NCI-H146 treated with DMSO at 0.1 percent for 48 hours (cell line): ENCODE measurements around the gene ZNF17.
"Not testable (repeated sequence)": the region's sequence is repeated elsewhere in the genome, so short reads cannot be mapped to it uniquely, and the experiment has no call there.

Source experiments
- DNase-seq: peaks from one replicate; lab custom pipeline; 2025; ENCODE audit not compliant: unreplicated experiment; lab: John Stamatoyannopoulos, UW

The ZNF17 gene

DNA sequence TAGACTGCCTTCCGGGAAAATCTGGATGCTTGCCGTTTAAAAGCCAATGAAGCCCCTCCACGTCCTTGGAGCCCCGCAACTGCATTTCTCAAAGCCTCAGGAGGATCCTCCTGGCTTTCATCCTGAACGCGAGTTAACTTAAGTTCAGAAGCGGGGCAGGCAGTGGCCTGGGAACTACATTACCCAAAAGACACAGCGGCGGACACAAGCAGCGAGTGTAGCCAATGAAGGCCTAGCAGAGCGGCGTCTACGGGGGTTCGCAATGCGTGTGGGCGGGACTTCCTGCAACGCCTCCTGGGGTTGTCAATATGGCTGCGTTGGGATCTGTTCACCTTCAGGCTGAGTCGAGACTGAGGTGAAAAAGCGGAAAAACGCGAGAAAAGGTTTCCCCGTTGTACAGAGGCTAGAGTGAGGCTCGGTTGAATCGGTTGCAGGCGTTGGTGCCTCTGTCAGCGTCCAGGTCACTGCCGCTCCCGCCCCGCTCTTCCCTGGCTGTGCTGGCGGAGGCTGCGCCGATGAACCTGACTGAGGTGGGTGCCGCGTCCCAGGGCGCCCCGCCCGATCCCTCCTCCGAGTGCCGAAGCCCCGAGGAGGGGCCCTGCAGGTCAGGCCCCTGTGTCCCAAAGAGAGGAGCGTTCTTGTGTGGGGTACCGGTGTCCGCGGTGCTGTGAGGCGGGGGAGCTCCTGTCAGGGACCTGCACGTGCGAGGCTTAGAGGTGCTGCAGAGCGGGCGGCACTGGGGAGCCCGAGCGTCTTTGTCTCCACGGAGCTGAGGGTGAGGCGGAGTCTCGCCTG, at the start of gene ZNF17:
ZNF17 (plus strand) TSS at position 285 of the 795 bp plus-strand sequence. CDS start 2,455 bp downstream, outside the sequence.
- DNase-seq = peak; percentile 88

DNA sequence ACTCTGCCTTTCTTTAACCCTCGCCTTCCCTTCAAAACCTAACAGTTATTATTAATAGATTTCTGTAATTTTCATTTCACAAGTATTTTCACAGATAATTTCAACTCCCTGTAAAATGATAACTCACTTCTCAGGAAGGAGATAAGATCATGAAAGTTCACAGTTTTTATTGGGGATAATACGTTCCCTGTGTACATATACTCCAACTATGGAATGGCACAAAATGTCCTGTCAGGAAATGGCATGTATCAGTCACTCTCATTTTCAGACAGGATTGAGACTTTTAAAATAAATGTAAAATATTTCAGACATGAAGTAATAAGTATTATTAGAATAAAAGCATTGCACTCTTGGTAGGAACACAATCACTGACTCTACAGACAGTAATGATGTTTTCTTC, 48.5 kb upstream of the ZNF17 start:
- DNase-seq = no peak

DNA sequence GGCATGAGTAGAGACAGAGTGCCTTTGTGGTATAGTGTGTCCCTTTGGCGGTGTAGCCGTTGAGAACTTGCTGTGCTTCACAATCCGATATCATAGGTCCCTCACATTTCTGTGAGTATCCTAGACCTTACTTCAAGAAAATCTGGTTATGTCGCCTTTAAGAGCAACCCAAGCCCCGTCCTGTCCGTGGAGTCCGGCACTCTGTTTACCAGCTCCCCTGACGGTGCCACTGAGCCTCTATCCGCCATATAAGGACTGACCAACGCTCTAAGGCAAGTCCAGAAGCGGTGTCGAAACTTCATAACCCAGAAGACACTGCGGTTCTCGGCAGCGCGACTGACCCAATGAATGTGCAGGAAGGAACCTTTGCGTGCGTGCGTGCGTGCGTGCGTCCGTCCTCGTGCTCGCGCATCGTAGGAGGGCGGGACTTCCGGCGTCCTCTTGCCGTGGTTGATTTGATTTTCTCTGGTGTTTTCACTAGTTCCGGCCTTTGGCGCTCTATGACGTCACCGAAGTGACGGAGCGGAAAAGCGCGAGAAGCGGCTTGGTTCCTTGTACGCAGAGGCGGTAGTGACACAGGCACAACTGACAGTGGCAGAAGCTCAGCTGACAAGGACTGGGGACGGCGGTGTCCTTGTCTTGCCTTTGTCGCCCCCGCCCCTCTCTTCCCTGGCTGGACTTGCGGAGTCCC, 47.8 kb upstream of the ZNF17 start, which contains the start of the genes TRAPPC2B and ZNF547:
TRAPPC2B (plus strand) TSS at position 555 of the 691 bp plus-strand sequence. CDS start 1,283 bp downstream, outside the sequence.
ZNF547 (plus strand) TSS at position 555 of the 691 bp plus-strand sequence. CDS start 5,005 bp downstream, outside the sequence.
- DNase-seq = peak; percentile 97

DNA sequence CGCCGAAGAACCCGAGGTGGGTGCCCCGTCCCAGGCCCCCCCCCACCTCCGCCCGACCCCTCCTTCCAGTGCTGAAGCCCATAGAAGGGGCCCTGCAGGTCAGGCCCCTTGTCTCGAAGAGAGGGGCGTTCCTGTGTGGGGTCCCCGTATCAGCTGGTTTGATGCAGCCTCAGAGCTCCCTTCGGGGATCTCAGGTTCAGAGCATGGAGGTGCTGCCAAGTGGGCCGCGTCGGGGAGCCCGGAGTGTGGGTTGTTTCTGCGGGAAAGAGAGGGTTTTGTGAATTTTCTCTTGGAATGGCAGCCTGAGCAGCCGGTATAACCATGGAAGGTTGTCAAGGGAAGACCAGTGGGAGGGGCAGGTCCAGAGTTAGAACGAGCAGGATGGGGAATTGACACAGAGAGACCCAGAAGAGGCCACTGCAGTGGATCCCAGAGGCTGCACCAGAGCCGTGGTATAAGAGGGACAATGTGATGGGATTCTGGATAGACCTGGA, 47.2 kb upstream of the ZNF17 start:
- DNase-seq = no peak

DNA sequence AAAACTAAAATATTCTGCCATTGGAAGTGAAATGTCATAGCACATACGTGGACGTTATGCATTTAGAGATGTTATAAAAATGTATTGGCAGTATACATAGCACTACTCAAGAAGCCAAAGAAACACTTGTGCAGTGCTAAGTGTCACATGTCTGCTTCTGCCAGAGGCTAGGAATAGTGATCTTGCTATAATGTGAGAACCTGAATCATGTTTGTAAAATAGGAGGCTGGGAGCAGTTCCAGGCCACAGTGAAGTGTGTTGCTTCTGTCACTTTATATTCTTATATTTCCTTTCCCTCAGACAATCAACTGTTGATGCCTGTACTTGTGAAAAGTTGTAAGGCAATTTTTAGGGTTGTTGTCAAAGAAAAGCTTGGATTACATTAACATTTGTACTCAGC, 44.2 kb upstream of the ZNF17 start:
- DNase-seq = no peak

DNA sequence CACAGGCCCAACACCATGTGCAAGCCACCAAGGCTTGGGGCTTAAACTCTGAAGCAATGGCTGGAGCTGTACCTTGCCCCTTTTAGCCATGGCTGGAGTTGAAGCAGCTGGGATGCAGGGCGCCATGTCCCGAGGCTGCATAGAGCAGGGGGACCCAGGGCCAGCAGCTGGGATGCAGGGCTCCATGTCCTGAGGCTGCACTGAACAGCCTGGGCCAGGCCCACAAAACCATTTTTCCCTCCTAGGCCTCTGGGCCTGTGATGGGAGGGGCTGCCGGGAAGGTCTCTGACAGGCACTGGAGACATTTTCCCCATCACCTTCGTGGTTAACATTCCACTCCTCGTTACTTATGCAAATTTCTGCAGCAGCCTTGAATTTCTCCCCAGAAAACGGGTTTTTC, 36.8 kb upstream of the ZNF17 start:
- DNase-seq = no peak

DNA sequence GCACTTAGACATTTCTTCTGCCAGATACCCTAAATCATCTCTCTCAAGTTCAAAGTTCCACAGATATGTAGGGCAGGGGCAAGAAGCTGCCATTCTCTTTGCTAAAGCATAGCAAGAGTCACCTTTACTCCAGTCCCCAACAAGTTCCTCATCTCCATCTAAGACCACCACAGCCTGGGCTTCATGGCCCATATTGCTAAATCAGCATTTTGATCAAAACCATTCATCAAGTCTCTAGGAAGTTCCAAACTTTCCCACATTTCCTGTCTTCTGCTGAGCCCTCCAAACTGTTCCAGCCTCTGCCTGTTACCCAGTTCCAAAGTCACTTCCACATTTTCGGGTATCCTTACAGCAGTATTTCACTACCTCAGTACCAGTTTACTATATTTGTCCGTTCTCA, 36.3 kb upstream of the ZNF17 start:
- DNase-seq = not testable (repeated sequence)

DNA sequence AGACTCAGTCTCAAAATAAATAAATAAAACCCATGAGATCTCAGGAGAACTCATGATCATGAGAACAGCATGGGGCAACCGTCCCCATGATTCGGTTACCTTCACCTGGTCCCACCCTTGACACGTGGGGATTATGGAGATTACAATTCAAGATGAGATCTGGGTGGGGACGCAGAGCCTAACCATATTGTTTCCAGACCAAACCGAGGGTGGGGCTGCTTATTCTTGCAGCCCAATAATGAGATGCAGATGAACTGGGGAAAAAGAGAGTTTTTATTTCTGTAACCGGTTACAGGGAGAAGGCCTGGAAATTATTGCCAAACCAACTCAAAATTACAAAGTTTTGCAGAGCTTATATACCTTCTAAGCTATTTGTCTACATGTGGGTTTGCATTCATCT, 34.8 kb upstream of the ZNF17 start:
- DNase-seq = no peak

DNA sequence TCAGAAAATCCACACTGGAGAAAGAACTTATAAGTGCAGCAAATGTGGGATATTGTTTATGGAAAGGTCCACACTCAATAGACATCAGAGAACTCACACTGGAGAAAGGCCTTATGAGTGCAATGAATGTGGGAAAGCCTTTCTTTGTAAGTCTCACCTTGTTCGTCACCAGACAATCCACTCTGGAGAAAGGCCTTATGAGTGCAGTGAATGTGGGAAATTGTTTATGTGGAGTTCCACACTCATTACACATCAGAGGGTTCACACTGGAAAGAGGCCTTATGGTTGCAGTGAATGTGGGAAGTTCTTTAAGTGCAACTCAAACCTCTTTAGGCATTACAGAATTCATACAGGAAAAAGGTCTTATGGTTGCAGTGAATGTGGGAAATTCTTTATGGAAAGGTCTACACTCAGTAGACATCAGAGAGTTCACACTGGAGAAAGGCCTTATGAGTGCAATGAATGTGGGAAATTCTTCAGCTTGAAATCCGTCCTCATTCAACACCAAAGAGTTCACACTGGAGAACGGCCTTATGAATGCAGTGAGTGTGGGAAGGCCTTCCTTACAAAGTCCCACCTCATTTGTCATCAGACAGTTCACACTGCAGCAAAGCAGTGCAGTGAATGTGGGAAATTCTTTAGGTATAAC, 33.3 kb upstream of the ZNF17 start:
- no peak for DNase-seq

DNA sequence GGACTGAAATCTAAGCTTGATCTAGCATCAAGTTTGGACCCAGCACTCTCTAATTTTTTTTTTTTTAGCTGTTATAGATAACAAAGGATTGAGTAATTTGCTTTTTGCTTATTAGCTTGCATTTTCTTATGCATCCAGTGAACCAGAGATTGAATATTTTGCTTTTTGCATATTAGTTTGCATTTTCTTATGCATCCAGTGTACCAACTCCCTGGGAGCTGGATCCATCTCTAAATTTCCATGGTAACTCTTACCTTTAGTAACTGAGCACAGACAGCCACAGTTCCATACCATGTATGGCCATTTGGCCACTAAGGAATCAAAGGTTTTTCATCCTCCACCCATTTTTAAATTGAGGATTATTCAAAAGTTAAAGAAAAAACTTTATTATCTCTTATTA, 30.0 kb upstream of the ZNF17 start:
- DNase-seq = no peak

DNA sequence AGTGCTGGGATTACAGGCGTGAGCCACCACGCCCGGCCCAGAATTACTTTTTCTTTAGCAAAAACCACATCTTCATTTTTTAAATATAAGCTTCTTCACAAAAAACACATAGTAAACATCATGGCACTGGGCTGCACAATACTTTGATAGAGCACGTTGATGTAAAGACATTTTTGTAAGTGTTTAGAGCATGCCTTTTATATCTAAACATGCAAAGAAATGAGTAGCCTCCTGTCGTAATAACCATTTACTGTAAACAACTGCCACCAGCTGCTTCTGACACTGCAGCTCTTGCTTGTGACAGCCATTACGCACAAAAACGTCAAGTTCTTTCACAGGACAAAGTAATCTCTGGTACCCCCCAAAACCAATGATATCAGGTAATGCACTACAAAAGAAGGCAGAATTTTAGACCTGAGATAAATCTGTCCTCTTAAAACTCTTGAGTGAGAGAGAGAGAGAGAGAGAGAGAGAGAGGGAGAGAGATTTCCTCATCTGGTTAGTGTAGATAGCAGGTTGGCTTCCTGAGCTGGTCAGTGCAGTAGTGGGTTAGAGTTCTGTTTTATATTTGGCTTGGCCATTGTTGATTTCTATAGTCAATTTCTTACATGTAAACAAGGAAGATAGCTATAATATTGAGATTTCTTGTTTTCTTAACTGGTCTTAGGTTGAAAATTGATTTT, 28.0 kb upstream of the ZNF17 start:
- no peak for DNase-seq

DNA sequence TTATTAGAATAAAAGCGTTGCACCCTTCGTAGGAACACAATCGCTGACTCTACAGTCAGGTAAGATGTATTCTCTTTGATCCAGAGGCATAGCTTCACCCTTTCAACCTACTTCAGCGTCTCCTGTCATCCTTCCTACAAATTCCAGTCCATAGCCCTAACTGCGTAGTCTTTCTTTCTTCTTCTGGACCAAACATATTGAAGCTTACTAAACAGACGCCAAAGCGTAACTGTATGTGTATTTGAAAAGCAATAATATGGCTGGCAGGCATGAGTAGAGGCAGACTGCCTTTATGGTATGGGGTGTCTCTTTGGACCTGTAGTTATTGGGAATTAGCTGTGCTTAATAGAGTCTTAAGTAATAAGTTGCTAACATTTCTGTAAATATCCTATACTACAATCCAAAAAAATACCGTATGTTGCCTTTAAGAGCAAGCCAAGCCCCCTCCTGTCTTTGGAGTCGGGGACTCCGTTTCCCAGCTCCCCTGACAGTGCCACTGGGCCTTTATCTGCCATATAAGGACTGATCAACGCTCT, 21.7 kb upstream of the ZNF17 start:
- no peak for DNase-seq

DNA sequence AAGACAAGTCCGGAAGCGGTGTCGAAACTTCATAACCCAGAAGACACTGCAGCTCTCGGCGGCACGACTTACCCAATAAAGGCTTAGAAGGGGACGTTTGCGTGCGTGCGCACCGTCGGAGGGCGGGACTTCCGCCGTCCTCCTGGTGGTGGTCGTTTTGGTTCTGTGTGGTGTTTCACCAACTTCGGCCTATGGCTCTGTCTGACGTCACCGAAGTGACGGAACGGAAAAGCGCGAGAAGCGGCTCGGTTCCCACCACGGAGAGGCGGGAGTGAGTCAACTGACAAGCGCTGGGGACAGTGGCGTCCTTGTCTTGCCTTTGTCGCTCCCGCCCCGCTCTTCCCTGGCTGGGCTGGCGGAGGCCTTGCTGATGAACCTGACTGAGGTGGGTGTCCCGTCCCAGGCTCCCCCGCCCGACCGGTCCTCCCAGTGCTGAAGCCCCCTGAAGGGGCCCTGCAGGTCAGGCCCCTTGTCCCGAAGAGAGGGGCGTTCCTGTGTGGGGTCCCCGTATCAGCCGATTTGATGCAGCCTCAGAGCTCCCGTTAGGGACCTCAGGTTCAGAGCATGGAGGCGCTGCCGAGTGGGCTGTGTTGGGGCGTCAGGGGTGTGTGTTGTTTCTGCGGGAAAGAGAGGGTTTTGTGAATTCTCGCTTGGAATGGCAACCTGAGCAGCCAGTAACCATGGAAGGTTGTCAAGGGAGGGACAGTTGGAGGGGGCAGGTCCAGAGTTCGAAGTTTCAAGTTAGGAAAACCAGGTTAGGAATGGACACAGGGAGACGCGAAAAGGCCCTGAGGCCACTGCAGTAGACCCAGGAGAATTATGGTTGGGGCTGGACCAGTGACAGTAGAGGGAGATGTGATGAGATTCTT, 21.0 kb upstream of the ZNF17 start, which contains the start of gene ZNF548:
ZNF548 (plus strand) TSS at position 125 of the 869 bp plus-strand sequence; CDS start at position 371, 246 bp downstream.
- peak; percentile 96 for DNase-seq

DNA sequence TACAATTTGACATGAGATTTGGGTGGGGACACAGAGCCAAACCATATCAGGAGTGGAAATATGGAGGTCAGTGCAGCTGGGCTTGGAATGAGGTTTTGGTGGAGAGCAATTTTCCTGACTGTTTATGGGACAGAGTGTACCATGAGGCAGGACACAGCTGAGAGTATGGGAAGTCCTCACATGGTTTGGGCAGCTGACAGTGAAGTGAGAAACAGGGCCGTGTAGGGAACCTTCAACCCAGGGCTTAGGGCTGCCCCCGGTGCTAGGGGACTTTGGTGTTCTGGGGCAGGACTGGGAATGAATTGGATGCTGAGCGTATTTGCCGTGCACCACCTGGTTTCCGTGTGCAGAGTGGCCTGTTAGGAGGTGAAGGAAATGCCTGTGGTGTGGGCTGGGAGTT, 15.3 kb upstream of the ZNF17 start:
- no peak for DNase-seq

DNA sequence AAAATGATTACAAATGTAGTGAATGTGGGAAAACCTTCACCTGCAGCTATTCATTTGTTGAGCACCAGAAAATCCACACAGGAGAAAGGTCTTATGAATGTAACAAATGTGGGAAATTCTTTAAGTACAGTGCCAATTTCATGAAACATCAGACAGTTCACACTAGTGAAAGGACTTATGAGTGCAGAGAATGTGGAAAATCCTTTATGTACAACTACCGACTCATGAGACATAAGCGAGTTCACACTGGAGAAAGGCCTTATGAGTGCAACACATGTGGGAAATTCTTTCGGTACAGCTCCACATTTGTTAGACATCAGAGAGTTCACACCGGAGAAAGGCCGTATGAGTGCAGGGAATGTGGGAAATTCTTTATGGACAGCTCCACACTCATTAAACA, 12.1 kb upstream of the ZNF17 start:
- DNase-seq = no peak

DNA sequence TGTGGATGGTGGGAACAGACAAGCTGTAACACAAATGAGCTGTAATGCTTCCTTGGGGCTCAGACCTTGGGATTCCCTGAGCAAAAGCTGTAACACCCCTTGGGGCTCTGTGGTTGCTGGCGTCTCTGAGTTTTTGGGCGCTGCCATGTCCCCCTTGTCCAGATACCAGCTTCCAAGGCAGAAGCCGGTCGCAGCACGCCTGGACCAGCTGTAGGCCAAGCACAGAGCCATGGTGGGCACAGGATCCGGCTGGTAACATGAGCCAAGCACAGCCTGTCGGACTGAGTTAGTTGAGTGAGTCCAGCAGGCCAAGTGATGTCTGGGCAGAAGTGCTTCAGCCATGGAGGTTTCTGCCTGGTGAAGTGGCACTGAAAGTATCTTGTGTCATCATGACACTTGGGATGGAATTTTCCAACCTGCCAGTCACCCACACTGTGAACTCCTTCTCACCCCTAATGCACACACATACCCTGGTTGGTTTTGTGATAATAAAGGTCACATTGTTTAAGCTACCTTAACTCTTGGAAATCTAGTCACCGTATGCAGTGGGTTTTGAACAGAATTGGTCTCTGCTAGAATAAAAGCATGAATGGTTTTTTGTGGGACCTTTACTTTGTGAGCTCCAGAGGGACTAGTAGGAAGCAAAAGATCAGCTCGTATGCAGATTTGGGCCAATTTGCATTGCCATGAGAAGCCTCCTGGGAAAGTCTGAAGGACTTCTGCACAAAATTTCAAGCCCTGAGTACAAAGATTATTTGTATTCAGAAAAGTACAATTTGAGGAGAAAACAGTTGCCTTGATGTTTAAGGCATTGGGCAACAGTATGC, 7.0 kb upstream of the ZNF17 start:
- no peak for DNase-seq

DNA sequence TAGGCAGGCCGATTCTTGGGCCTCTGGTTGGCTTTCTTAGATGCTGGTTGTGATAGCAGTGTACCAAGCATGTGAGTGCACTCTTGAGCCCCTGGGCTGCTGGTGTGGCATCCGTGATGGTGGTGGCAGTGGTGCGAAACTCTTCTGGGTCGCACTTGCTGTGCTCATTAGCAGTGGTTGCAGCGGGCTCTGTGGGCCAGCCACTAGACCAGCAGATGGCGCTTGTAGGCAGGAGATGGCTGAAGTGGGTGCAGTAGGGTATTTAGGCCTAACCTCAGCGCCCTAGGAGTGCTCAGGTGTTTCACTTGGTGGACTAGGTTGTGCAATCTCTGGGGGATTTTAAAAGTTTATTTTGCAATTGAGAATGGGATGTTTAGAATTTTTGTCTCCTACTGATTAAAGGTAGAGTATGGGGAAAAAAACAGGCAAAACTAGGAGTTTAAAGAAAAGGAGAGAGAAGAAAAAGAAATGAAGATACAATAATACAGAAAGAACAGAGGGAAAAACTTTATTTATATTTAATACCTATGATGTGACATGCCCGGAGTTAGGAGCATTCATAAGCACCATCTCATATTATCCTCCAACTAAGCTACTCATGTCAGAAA, 4.3 kb upstream of the ZNF17 start:
- peak; percentile 37 for DNase-seq

DNA sequence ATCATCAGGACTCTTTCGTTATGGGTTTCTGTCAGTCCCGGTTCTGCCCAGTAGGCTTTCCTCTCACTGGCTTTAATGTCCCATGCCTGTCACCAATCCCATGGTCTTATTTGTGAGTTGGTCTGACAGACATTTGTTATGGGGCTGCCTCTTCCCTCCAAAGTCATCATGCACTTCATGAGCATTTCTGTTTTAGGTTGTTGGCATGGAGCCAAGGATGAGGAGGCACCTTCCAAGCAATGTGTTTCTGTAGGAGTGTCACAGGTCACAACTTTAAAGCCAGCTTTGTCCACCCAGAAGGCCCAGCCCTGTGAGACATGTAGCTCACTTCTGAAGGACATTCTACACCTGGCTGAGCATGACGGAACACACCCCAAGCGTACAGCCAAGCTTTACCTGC, 8.5 kb downstream of the ZNF17 start:
- DNase-seq = no peak
